Measurements from ENCODE around the gene PAPSS2.

DNA sequence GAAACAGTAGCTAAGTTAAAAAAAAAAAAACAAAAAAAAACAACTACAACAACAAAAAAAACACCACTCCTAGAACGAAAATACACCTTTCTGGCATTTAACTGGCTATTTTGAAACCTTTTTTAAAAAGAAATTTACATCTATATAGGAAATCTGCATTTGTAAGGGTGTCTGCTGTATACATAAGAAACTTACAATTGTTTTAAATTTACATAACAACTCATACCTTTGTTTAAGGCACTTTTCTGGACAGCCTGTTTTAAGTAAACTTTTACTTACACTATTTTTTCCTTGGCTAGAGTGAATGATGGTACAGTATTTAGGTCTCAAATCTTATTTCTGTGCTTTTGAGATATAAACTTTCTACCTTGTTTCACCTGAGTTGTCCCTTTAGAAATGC is 34.0 kb upstream of the PAPSS2 start:
- TF ChIP-seq, protein P1, sequence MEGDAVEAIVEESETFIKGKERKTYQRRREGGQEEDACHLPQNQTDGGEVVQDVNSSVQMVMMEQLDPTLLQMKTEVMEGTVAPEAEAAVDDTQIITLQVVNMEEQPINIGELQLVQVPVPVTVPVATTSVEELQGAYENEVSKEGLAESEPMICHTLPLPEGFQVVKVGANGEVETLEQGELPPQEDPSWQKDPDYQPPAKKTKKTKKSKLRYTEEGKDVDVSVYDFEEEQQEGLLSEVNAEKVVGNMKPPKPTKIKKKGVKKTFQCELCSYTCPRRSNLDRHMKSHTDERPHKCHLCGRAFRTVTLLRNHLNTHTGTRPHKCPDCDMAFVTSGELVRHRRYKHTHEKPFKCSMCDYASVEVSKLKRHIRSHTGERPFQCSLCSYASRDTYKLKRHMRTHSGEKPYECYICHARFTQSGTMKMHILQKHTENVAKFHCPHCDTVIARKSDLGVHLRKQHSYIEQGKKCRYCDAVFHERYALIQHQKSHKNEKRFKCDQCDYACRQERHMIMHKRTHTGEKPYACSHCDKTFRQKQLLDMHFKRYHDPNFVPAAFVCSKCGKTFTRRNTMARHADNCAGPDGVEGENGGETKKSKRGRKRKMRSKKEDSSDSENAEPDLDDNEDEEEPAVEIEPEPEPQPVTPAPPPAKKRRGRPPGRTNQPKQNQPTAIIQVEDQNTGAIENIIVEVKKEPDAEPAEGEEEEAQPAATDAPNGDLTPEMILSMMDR (conservative IDR thresholded peaks at IDR 0.05 in 1 of 2, IDR thresholded peaks at IDR 0.05 in 1 of 2; ENCODE audit: low read depth in 1 of 2, low read length in 2 of 2) = no peak
- no peak for TF ChIP-seq EZH2 (IDR thresholded peaks at IDR 0.05; ENCODE audit: low read length, missing control alignments)
